GM18502 (cell line): ENCODE measurements around the gene STAM2.
"Not testable (repeated sequence)": the region's sequence is repeated elsewhere in the genome, so short reads cannot be mapped to it uniquely, and the experiment has no call there.

Experiments used
- ATAC-seq: cut with Tn5 transposase; IDR thresholded peaks from one replicate; pipeline ENCODE4 v1.9.1; 2021; ENCODE audit warnings: mild to moderate bottlenecking; ENCODE audit not compliant: unreplicated experiment, poor library complexity

STAM2 gene

GRCh38 chr2:152115952-152116351, 59.6 kb downstream of the STAM2 start:
- ATAC-seq, result no peak

- ATAC-seq, result no peak
Observed at GRCh38 chr2:152114366-152114765, 61.2 kb downstream of the STAM2 start.

DNA sequence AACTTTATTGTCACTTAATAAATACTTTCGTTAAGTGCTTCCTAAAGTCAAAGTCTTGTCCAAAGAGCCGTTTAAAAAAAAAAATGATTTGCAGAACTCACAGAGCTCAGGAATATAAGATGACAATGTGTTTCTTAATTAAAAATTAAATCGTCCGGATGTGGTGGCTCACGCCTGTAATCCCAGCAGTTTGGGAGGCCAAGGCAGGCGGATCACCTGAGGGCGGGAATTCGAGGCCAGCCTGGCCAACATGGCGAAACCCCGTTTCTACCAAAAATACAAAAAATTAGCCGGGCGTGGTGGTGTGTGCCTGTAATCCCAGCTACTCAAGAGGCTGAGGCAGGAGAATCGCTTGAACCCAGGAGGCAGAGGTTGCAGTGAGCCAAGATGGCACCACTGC, 68.4 kb downstream of the STAM2 start:
- ATAC-seq, result not testable (repeated sequence)

- no peak for ATAC-seq
Observed at GRCh38 chr2:152106464-152106863, 69.1 kb downstream of the STAM2 start.

GRCh38 chr2:152103271-152103670, 72.3 kb downstream of the STAM2 start:
- ATAC-seq, result no peak

GRCh38 chr2:152100961-152101360, 74.6 kb downstream of the STAM2 start:
- no peak for ATAC-seq

DNA sequence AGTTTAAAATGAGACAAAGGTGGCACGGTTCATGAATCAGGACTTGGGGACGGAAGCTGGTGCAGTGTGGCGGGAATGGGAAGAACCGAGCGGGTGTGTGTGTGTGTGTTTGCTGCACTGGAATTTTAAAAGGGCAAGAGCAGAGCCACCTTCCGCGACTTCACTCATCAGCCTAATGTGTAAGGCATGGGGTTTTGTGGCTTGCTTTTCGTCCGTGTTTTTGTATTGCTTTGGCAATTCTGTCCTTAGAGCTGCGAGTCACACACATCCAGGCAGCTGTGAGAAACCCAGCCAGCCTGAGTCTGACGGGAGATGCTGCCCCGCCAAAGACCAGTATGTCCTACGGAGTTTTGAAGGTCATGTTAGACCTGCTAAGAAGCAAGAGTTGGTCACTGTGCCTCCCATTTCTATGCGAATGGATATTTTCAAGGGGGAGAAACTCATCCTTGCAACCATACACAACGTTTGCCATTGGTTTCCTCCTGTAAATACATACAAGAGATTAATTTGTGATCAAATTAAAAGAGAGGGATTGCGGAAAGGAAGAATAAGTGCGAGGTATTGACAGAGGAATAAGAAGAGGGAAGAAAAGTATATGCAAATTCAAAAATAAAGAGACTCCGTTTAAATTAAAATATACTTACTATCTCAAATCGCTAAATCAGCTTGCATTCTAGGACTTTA, 76.1 kb downstream of the STAM2 start:
- peak; percentile 29 for ATAC-seq

GRCh38 chr2:152098496-152099366, 76.8 kb downstream of the STAM2 start, which contains the start of gene CACNB4:
Gene CACNB4 (minus strand): TSS chr2:152099044.
- peak; percentile 38 for ATAC-seq

DNA sequence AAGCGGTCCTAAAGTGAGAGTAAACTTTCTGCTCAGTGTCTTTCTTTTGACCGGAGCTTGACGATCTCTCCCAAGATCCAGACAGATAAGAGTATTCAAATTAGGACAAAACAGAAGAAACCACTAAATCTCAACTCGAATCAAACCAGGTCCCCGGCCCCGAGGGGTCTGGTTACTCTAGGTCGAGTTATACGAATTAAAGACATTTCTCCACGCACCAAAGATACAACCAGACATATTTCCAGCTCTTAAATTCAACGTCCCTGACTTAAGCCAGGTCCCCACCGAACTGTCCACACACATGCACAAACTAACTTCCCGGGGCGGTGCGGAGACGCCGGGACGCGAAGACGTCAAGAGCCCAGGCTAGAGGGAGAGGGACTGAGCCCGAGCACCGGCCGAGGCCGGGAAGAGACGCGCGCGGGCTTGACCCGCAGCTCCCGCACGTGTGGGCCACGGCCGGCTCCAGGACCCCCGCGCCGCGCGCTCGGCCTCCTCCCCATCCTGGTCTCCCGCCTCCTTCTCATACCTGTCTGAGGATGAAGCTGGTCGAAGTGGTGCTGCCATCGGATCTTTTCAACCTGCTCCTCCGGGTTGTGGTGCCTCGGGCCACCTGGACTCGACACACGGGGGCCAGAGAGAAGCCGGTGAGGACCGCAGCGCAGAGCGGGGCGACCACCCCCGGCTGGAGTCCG, 77.6 kb downstream of the STAM2 start:
- peak; percentile 38 for ATAC-seq

DNA sequence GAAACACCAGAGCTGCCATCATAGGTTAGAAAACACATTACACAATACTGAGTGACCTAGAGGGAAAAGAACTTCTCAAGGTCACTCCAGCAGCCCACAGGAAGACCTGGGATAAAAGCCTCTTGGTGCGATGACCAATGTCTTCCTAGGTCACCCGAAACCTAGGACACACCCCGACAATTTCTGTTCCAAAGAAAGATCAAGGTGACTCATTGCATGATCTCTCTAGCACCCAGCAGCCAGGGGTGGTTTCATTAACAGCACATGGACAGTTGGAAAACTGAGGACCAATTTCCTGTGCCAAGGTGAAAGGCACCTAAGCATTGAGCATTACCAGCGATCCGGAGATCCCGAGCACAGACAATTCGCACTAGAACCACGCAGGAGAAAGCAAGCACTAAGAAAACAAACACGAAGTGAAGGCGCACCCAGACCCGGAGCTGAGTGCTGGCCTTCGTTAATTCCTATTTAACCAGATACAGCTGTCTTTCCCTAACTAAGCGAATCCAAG, 78.2 kb downstream of the STAM2 start:
- peak; percentile 12 for ATAC-seq

GRCh38 chr2:152095146-152095545, 80.4 kb downstream of the STAM2 start:
- ATAC-seq, result no peak

- ATAC-seq, result no peak
Observed at GRCh38 chr2:152094014-152094413, 81.5 kb downstream of the STAM2 start.

DNA sequence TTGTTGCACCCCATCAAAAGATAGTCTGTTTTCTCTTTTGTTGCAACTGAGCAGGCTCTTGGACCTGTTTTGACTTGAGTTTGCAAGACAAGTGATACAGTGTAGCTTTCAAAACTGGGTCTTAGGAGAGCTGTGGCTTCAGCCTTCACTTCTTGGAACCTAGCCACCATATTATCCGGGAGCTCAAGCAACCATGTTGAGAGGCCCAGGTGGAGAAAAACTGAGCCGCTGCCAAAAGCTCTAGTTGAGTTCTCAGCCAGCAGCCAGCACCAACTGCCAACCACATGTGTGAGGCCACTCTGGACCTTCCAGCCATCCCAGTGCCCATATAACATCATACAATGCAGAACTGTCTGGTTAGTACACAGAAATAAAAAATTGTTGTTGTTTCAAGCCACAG, 82.1 kb downstream of the STAM2 start:
- ATAC-seq, result no peak

DNA sequence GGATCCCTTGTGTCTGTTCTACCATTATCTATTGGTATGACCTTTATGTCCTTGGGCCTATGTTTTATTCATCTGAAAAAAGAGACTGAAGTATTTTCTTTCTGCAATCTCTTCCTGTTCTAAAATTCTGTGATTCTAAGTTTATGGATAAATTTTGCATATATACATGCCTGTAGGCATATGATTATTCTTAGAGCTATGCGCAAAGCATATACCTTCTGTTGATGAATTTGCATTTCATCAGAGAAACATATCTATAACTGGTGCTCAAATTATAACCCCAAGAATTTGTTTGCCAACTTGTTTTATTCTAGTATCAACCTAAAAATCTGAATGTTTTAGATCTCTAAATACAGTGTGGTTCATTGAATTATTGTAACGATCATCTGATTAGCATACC, 83.5 kb downstream of the STAM2 start:
- ATAC-seq, result no peak

- not testable (repeated sequence) for ATAC-seq
Observed at GRCh38 chr2:152090726-152091125, 84.8 kb downstream of the STAM2 start.

GRCh38 chr2:152089238-152089637, 86.3 kb downstream of the STAM2 start:
- ATAC-seq, result no peak

- no peak for ATAC-seq
Observed at GRCh38 chr2:152088006-152088405, 87.6 kb downstream of the STAM2 start.

GRCh38 chr2:152086231-152086630, 89.3 kb downstream of the STAM2 start:
- no peak for ATAC-seq

- ATAC-seq, result no peak
Observed at GRCh38 chr2:152084076-152084475, 91.5 kb downstream of the STAM2 start.

GRCh38 chr2:152083202-152083875, 92.2 kb downstream of the STAM2 start:
- ATAC-seq, result no peak
